ENCODE results near the gene DNAH14. TPM values are rescaled to one million over a fixed set of nuclear protein-coding genes. Genes with fewer than 3 reads are reported as not detected.

The DNAH14 gene
- polyA plus RNA-seq, 1 experiment: 11.1 TPM

DNA sequence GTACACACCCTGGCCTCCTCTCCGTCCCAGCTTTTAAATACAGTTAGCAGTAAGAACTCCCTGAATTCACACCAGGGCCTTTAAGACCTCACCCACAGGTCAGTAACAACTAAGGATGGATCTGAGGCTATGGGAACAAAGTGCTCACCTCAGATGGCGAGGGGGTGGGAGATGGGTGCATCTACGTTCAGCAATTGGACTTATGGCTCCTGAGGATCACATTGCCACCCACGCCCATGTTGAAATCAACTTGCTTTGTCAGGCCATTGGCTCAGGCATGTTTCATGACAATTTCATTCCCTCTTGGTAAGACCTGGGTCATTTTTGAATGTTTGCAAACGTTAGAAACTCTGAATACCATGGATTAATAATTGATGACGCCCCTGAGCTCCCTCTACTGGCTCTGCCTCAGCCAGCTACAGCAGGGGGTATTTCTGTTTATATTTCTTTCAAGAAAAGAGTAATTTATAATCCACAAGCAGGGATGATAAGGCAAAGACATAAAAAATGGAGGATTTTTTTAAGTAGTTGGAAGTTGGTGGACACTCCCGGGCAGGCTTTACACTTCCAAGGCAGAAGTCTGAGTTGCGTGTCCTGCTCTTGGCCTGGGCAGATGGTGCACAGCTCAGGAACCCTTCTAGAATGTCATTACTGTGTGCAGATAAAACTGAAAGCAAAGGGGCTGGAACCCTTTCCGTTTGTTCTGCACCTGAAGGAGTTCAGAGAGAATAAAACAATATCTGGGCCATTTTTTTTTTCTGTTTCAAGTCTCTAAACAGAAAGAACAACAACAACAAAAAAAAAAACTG lies 512.0 kb downstream of the DNAH14 start:
- DNase-seq (ENCODE audit: low read depth, low spot score): no peak
- TF ChIP-seq, protein P1, sequence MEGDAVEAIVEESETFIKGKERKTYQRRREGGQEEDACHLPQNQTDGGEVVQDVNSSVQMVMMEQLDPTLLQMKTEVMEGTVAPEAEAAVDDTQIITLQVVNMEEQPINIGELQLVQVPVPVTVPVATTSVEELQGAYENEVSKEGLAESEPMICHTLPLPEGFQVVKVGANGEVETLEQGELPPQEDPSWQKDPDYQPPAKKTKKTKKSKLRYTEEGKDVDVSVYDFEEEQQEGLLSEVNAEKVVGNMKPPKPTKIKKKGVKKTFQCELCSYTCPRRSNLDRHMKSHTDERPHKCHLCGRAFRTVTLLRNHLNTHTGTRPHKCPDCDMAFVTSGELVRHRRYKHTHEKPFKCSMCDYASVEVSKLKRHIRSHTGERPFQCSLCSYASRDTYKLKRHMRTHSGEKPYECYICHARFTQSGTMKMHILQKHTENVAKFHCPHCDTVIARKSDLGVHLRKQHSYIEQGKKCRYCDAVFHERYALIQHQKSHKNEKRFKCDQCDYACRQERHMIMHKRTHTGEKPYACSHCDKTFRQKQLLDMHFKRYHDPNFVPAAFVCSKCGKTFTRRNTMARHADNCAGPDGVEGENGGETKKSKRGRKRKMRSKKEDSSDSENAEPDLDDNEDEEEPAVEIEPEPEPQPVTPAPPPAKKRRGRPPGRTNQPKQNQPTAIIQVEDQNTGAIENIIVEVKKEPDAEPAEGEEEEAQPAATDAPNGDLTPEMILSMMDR (IDR thresholded peaks at IDR 0.05; ENCODE audit: low read depth, low read length): peak; percentile 39
- H3K27ac ChIP-seq (ENCODE audit: low read depth, low read length): no peak overlapping the region
- POLR2A ChIA-PET: interaction anchor here (0.7 kb wide), 1 partner anchor 530 kb away, joined by 3 read pairs; no protein-coding TSS in a partner anchor
- H3K9me3 ChIP-seq (ENCODE audit: control insufficient read depth, insufficient read depth, low read length): no peaks in the 10 kb centered on the region
- CTCF ChIA-PET: interaction anchor here (0.8 to 1.5 kb wide), 3 partner anchors 10 to 19 kb away, joined by 3 to 4 read pairs (median 4); no protein-coding TSS in a partner anchor
- H3K27me3 ChIP-seq (ENCODE audit: control insufficient read depth, insufficient read depth, low read length): no peaks in the 10 kb centered on the region
- no peak overlapping the region for H3K4me3 ChIP-seq (ENCODE audit: low read depth, low read length)

DNA sequence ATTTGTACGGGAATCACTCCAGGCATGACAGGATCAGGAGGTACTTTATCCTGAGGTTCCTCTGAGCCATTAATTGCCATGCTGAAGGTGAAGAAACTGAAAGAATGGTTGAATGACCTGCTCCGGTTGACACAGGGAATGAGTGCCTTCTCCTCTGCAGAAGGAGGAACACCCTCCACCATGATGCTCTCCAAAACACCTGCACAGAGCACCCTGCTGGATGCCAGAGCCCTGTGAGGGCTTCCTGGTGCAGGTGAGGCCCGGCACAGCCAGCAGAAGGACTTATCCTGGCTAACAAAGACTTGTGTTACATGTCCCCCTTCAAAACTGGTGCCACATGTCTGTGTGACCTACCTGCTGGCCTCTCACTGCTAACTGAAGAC lies 512.6 kb downstream of the DNAH14 start:
- no peaks in the 10 kb centered on the region for H3K27me3 ChIP-seq (ENCODE audit: control insufficient read depth, insufficient read depth, low read length)
- no peak for DNase-seq (ENCODE audit: low read depth, low spot score)
- H3K9me3 ChIP-seq (ENCODE audit: control insufficient read depth, insufficient read depth, low read length): no peaks in the 10 kb centered on the region
- ChIA-PET POLR2A (interaction anchor here (0.7 kb wide), 1 partner anchor 530 kb away, joined by 3 read pairs; no protein-coding TSS in a partner anchor), CTCF (no interaction called here)
- no peak overlapping the region for H3K27ac ChIP-seq (ENCODE audit: low read depth, low read length)
- H3K4me3 ChIP-seq (ENCODE audit: low read depth, low read length): no peak overlapping the region
- TF ChIP-seq, protein P1 (IDR thresholded peaks at IDR 0.05; ENCODE audit: low read depth, low read length): no peak

DNA sequence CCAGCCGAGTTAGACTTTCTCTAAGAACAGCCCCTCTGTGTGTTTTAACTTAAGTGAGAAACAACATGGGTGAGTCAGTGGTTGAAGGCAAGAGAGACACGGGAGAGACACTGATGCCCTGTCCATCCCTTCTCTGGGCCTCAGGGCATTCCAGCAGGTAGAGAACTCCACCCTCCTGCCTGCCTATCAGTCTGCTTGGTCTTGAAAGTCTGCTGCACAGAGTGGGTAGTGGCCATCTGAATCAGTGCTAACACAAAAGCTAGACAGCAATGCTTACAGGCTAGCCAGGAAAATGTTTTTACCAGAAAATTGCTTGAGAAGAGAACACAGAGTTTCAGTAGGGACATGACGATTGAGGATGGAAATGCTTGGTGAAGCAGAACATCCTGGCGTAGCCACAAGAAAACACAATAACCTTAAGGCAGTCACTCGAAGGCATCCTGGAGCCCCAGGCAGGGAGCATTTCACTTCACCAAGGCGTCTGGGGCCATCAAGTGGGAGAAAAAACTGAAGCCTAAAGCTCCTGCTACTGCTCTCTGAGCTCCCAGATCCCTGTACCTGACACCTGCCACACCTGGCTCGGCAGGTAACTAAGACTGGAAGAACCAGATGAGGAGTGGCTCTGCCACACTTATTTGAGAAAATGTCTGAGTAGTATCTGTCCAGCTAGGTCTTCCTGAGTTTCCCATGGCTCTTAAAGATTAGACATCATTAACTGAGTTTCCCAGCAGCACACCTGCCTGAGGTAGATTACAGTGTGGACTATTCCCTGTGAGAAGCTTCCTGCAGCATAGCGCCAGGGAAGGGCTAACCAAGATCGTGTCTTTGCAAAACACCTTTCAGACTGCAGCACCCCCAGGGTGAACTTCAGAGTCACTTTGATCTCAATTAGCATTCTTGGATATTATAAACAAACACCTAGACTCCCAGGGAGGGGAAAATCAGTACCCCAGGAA lies 516.4 kb downstream of the DNAH14 start:
- ChIA-PET POLR2A (interaction anchor here (0.6 kb wide), 1 partner anchor 412 kb away, joined by 3 read pairs; no protein-coding TSS in a partner anchor), CTCF (interaction anchor here (2.8 kb wide), 1 partner anchor 29 kb away, joined by 7 read pairs; no protein-coding TSS in a partner anchor)

DNA sequence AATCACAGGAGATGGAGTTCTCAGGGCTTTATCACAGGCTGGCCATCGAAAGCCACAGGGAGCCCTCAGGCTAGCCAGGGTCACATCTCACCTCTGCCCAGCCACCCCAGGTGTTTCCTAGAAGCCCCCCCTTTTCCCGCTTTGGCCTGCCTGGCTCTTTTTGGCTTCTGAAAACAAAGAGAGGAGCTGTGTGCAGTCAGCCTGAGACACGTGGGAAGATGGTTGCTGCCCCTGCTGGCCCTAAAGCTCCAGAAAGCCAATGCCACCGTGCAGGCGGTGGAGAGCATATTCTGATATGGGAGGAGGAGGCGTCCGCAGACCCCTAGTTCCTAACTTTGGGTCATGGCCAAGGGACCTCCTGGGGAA lies 517.1 kb downstream of the DNAH14 start:
- TF ChIP-seq, protein P1 (IDR thresholded peaks at IDR 0.05; ENCODE audit: low read depth, low read length): no peak
- Histone ChIP-seq H3K27me3 (ENCODE audit: control insufficient read depth, insufficient read depth, low read length) (no peaks in the 10 kb centered on the region), H3K4me3 (ENCODE audit: low read depth, low read length) (no peak overlapping the region), H3K27ac (ENCODE audit: low read depth, low read length) (no peak overlapping the region), H3K9me3 (ENCODE audit: control insufficient read depth, insufficient read depth, low read length) (no peaks in the 10 kb centered on the region)
- ChIA-PET CTCF (interaction anchor here (2.8 kb wide), 1 partner anchor 28 kb away, joined by 7 read pairs; no protein-coding TSS in a partner anchor), POLR2A (interaction anchor here (0.7 kb wide), 1 partner anchor 1080 kb away, joined by 4 read pairs; no protein-coding TSS in a partner anchor)
- DNase-seq (ENCODE audit: low read depth, low spot score): no peak

More for the DNA sequence above, 516.4 kb downstream of the DNAH14 start:
- H3K27me3 ChIP-seq (ENCODE audit: control insufficient read depth, insufficient read depth, low read length): no peaks in the 10 kb centered on the region
- no peaks in the 10 kb centered on the region for H3K9me3 ChIP-seq (ENCODE audit: control insufficient read depth, insufficient read depth, low read length)
- TF ChIP-seq, protein P1 (IDR thresholded peaks at IDR 0.05; ENCODE audit: low read depth, low read length): no peak
- no peak for DNase-seq (ENCODE audit: low read depth, low spot score)
- peak overlapping the region; percentile 31 for H3K27ac ChIP-seq (ENCODE audit: low read depth, low read length)
- no peak overlapping the region for H3K4me3 ChIP-seq (ENCODE audit: low read depth, low read length)
